PFSK-1 (cell line): ENCODE measurements around the gene CES2.

Source experiments
- POLR2AphosphoS5 ChIP-seq: IDR thresholded peaks from 2 replicates; pipeline ENCODE4 v1.6.1; 2012; ENCODE audit warnings: low read depth, mild to moderate bottlenecking, control low read depth, low read length, moderate library complexity
- REST ChIP-seq, 2 experiments: IDR thresholded peaks; 2 replicates each; pipeline versions ENCODE4 v1.6.1 to v1.8.0; 2011 to 2012; ENCODE audit warnings: low read depth in 2 of 2, low read length in 2 of 2, control low read depth in 1 of 2, inconsistent platforms in 1 of 2, mild to moderate bottlenecking in 1 of 2, moderate library complexity in 1 of 2; ENCODE audit not compliant: insufficient read depth in 1 of 2
- SIN3A ChIP-seq: IDR thresholded peaks from 2 replicates; pipeline ENCODE4 v1.6.1; 2012; ENCODE audit warnings: mild to moderate bottlenecking, low read length, moderate library complexity, borderline replicate concordance; ENCODE audit not compliant: insufficient read depth

- no peak for TF ChIP-seq POLR2AphosphoS5
- TF ChIP-seq REST (IDR thresholded peaks at IDR 0.05; ENCODE audit: insufficient read depth in 1 of 2, low read depth in 2 of 2, low read length in 2 of 2) = no peak
- TF ChIP-seq SIN3A = no peak
Observed at GRCh38 chr16:66894055-66894454, 41.3 kb upstream of the CES2 start.
